GM18502 (cell line): ENCODE data around the gene TM9SF4.

Experiments used
- ATAC-seq: cut with Tn5 transposase; IDR thresholded peaks from one replicate; pipeline ENCODE4 v1.9.1; 2021; ENCODE audit warnings: mild to moderate bottlenecking; ENCODE audit not compliant: unreplicated experiment, poor library complexity

Gene TM9SF4

DNA sequence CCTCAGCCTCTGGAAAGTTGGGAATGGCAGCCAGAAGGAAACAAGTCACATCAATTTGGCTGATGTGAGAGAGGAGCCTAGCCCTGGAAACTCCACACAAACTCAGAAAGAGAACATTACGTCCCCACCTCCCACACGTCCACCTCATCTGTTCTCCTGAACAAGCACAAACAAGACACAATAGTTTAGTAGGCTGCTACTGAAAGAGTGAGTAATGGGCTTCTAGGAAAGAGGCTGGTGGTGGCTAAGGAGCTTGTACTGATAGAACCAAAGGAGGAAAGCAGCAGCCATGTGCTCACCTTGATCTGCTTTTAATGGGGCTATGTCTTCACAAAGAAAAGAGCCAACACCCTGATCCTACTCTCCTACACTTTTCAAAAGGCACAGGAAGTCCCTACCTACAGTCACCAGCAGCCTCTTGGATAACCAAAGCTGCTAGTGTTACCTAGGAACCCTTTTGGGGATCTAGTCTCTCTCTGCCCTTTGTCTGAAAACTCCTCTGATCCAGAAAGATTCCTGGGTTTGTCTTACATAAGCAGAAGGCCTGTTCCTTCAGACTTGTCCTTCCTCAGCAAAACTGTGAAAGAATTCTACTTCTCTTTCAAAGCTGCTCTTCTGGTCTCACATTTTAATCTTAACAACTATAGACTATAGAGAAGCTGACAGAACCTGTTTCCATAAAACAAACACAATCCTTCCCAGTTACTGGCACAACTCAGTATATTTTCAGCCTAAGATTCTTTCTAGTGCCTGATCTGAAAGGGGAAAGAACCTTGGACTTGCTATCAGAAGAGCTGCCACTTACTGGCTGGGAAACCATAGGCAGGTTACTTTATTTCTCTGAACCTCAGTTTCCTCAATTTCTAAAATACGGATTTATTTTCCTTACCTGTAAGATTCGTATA lies 94.9 kb downstream of the TM9SF4 start:
- ATAC-seq, result no peak

DNA sequence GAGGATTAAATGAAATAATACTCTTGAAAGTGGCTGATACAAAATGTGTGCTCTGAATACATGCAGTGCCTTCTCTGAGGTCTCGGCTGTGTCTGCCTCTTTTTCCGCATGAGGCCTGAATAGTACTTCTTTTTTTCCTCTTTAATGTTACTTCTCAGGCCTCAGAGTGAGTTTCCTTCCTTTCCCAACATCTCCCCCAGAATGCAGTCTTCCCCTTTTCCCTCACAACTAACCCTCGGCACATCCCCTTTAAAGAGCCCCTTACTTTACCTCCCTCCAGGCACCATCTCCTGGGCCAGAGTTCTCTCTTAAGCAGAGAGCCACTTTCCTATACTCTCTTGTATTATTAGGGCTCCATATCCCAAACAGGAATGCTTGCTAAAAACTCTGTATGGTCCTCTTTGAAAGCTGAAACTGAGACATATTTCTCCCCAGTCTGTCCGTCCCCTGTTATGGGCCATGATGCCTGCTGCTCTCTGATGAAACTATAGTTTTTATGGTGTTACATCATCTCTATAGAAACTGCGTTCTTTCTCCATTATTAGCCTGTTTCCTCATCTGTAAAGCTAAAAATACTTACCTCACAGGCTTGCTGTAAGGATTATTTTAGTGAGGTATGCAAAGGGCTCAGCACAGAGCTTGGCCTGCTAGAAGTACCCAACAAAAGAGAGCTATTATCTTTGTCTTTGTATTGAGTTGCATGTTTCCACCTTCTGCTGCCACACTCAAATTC lies 95.8 kb downstream of the TM9SF4 start:
- ATAC-seq, result no peak

- ATAC-seq, result no peak
Measured at GRCh38 chr20:32205843-32206759, 96.6 kb downstream of the TM9SF4 start.

- peak; percentile 19 for ATAC-seq
Measured at GRCh38 chr20:32206760-32207625, 97.5 kb downstream of the TM9SF4 start.

- ATAC-seq, result peak; percentile 91
Measured at GRCh38 chr20:32207626-32208498, 98.3 kb downstream of the TM9SF4 start, which contains the start of the genes PLAGL2 and POFUT1. Gene PLAGL2 (minus strand): TSS chr20:32207743. CDS start chr20:32202178, 5,565 bp downstream. Gene POFUT1 (plus strand): TSS chr20:32207880. CDS start chr20:32207942, 62 bp downstream.

DNA sequence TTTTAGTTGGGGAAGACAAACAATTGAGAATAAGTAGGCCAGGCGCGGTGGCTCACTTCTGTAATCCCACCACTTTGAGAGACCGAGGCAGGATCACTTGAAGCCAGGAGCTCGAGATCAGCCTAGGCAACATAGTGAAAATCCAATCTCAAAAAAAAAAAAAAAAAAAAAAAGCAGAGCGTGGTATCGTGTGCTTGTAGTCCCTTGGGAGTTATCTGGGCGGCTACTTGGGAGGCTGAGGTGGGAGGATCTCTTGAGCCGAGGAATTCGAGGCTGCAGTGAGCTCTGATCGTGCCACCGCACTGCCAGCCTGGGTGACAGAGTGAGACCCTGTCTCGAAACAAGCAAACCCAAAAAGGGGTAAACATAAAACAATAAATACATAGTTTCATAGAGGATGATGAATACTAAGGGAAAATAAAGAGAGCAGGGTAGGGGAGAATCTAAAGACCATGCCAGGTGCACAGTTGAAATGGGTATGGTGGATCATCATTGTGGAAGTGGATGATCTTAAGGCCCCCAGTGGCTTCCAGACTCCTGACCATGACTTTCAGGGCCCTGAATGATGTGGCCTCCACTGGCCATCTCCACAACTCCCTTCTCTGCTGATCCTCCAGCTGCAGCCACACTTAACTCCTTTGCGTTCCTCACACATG lies 99.1 kb downstream of the TM9SF4 start:
- no peak for ATAC-seq

GRCh38 chr20:32209850-32210605 lies 100.5 kb downstream of the TM9SF4 start:
- ATAC-seq, result no peak

DNA sequence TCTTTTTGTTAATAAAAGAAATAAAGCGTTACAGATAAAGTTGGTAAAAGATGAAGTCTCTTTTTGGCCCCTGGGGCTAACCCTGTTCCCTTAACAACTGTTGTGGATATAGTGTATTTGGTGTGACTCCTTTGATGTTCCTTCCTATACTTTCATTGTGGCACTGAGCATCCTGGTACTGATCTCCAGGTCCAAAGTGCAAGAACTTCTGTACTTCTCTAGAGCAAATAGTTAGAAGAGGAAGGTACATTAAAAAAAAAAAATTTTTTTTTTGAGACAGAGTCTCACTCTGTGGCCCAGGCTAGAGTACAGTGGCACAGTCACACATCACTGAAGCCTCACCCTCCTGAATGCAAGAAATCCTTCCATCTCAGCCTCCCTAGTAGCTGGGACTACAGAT lies 104.4 kb downstream of the TM9SF4 start:
- ATAC-seq, result no peak

- no peak for ATAC-seq
Measured at GRCh38 chr20:32215147-32215546, 105.6 kb downstream of the TM9SF4 start.

DNA sequence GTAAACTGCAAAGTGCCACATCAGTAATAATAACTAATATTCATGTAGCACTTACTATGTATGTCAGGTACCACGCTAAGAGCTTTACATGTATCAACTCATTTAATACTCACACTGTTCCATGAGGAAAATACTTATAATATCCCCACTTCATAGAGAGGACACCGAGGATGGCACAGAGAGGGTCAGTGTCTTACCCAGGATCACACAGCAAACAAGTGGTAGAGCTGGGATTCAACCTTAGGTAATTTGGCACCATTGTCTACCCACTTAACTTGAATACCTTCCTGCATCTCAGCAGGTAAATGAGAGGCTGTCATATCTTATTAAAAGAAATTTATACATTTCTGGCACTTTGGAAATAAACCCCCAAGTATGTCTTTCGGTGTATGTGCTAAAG lies 106.2 kb downstream of the TM9SF4 start:
- ATAC-seq, result no peak

GRCh38 chr20:32216179-32217142 lies 106.9 kb downstream of the TM9SF4 start:
- no peak for ATAC-seq
